Suprapubic skin (tissue), 4 donors: ENCODE measurements around the gene PFAS.

Source experiments
- CTCF ChIP-seq, 2 donors: fragments of 200-600 bp in 1 of 2; fragments of 450-650 bp in 1 of 2; sonication (generic) in 1 of 2; IDR thresholded peaks; one replicate each; pipeline ENCODE4 v1.5.1; 2016 to 2019; ENCODE audit warnings: antibody characterized with exemption in 2 of 2, mild to moderate bottlenecking in 1 of 2, moderate library complexity in 1 of 2
- EP300 ChIP-seq: sonication (generic); formaldehyde crosslinking; IDR thresholded peaks from one replicate; pipeline ENCODE4 v1.6.1; 2017; ENCODE audit warnings: antibody characterized with exemption
- POLR2A ChIP-seq, 2 donors: fragments of 450-650 bp; IDR thresholded peaks; one replicate each; pipeline ENCODE4 v1.6.1; 2017; ENCODE audit warnings: antibody characterized with exemption in 2 of 2, mild to moderate bottlenecking in 2 of 2, moderate library complexity in 2 of 2
- POLR2AphosphoS5 ChIP-seq, 3 donors: sonication (generic); formaldehyde crosslinking; IDR thresholded peaks; one replicate each; pipeline ENCODE4 v1.6.1; 2017; ENCODE audit warnings: antibody characterized with exemption in 3 of 3

GRCh38 chr17:8285270-8286181 lies 36.4 kb downstream of the PFAS start:
- no peak for TF ChIP-seq POLR2A (IDR thresholded peaks at IDR 0.05)
- no peak for TF ChIP-seq CTCF (IDR thresholded peaks at IDR 0.05)
- TF ChIP-seq POLR2AphosphoS5 (IDR thresholded peaks at IDR 0.05): no peak
- TF ChIP-seq EP300: no peak
